MM.1S (cell line): ENCODE results near the gene CDC45.

Experiments
- DNase-seq: peaks from one replicate; pipeline ENCODE4 v3.0.0-alpha.2; 2015
- H2AFZ ChIP-seq: fragments of 300-600 bp; sonication (generic); 2 replicates; pipeline ENCODE4 v1.6.0; 2016; ENCODE audit warnings: antibody characterized with exemption, low read length
- H3F3A ChIP-seq: fragments of 300-600 bp; sonication (generic); 2 replicates; pipeline ENCODE4 v1.6.1; 2016; ENCODE audit warnings: mild to moderate bottlenecking, antibody characterized with exemption, low read length, moderate library complexity, mixed read lengths; ENCODE audit not compliant: insufficient read depth
- H3K27ac ChIP-seq: fragments of 300-600 bp; sonication (generic); 2 replicates; pipeline ENCODE4 v1.5.1; 2016; ENCODE audit warnings: mild to moderate bottlenecking, low read length
- H3K27me3 ChIP-seq: fragments of 300-600 bp; sonication (generic); replicated peaks from 2 replicates; pipeline ENCODE4 v1.6.0; 2016; ENCODE audit warnings: low read length; ENCODE audit not compliant: insufficient read depth
- H3K36me3 ChIP-seq: fragments of 300-600 bp; sonication (generic); replicated peaks from 2 replicates; pipeline ENCODE4 v1.6.1; 2016; ENCODE audit warnings: mild to moderate bottlenecking, low read length, mixed read lengths; ENCODE audit not compliant: insufficient read depth
- H3K4me1 ChIP-seq: fragments of 300-600 bp; sonication (generic); 2 replicates; pipeline ENCODE4 v1.6.1; 2016; ENCODE audit warnings: low read length, mixed read lengths
- H3K4me2 ChIP-seq: fragments of 300-600 bp; sonication (generic); 2 replicates; pipeline ENCODE4 v1.6.0; 2016; ENCODE audit warnings: low read depth, low read length
- H3K4me3 ChIP-seq: fragments of 300-600 bp; sonication (generic); 2 replicates; pipeline ENCODE4 v1.5.1; 2016; ENCODE audit warnings: low read length, mixed read lengths
- H3K79me2 ChIP-seq: fragments of 300-600 bp; sonication (generic); 2 replicates; pipeline ENCODE4 v1.6.1; 2016; ENCODE audit warnings: mixed run types, low read length, mixed read lengths
- H3K9ac ChIP-seq: fragments of 300-600 bp; sonication (generic); 2 replicates; pipeline ENCODE4 v1.6.1; 2016; ENCODE audit warnings: low read length, mixed read lengths
- H3K9me2 ChIP-seq: fragments of 300-600 bp; sonication (generic); replicated peaks from 2 replicates; pipeline ENCODE4 v1.6.1; 2016; ENCODE audit warnings: mild to moderate bottlenecking, low read length, mixed read lengths; ENCODE audit not compliant: insufficient read depth
- H3K9me3 ChIP-seq: fragments of 300-600 bp; sonication (generic); replicated peaks from 2 replicates; pipeline ENCODE4 v1.6.1; 2016; ENCODE audit warnings: mild to moderate bottlenecking, low read length, mixed read lengths; ENCODE audit not compliant: insufficient read depth
- H4K20me1 ChIP-seq: fragments of 300-600 bp; sonication (generic); 2 replicates; pipeline ENCODE4 v1.6.1; 2016; ENCODE audit warnings: mild to moderate bottlenecking, low read length, moderate library complexity, mixed read lengths; ENCODE audit not compliant: insufficient read depth
- EZH2 ChIP-seq: fragments of 300-600 bp; sonication (generic); optimal IDR thresholded peaks from 2 replicates; pipeline ENCODE3; 2017; ENCODE audit warnings: low read depth, mild to moderate bottlenecking, antibody characterized with exemption, low read length, mixed read lengths
- EZH2phosphoT487 ChIP-seq: fragments of 300-600 bp; sonication (generic); IDR thresholded peaks from 2 replicates; pipeline ENCODE4 v1.6.1; 2018; ENCODE audit warnings: antibody characterized with exemption, low read length
- TF ChIP-seq, protein P1 (sequence below): fragments of 300-600 bp; sonication (generic); IDR thresholded peaks from 2 replicates; pipeline ENCODE4 v1.5.1; 2016; ENCODE audit warnings: antibody characterized with exemption, low read length, mixed read lengths

The CDC45 gene

DNA sequence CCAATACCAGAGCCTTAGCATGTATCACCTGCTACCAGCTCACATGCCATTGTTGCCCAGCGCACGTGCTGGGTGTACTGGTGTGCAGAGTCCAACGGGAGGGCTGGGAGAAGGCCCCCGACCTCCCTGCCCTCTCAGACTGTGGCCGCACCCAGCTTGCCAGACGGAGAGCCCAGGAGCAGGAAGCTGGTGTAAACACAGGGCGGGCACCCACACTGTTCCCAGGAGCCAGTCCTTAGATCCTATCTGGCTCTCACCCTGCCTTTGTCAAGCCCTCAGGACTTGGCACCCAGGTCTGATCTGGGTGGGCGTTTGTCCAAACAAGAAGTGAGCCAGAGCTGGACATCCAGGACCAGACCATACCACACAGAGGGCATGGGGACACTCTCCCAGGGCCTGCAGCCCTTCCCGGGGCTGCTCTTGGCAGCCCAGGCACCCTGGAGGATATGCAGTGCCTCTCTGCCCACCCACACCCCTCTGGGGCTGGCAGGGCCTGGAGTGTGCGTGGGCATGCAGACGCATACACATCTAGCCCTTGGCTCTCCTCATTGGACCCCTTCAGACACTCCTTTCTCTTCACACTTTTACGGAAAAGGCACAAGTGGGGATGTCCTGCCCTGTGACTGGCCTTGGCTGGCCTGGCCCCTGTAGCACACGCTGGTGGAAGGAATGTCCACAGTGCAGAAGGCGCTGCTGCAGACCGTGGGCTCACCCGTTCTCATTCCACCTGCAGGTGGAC, 64.4 kb downstream of the CDC45 start:
- H3K9me3 ChIP-seq = no peaks in the 10 kb centered on the region
- H3K27me3 ChIP-seq = 0 out of 2 replicates have a peak, but pooled peaks cover 8% of the 10 kb centered on the region
- no peak overlapping the region for H3K4me3 ChIP-seq
- H3K4me2 ChIP-seq = no peak overlapping the region
- TF ChIP-seq EZH2 (no peak), EZH2phosphoT487 (no peak)
- TF ChIP-seq, protein P1, sequence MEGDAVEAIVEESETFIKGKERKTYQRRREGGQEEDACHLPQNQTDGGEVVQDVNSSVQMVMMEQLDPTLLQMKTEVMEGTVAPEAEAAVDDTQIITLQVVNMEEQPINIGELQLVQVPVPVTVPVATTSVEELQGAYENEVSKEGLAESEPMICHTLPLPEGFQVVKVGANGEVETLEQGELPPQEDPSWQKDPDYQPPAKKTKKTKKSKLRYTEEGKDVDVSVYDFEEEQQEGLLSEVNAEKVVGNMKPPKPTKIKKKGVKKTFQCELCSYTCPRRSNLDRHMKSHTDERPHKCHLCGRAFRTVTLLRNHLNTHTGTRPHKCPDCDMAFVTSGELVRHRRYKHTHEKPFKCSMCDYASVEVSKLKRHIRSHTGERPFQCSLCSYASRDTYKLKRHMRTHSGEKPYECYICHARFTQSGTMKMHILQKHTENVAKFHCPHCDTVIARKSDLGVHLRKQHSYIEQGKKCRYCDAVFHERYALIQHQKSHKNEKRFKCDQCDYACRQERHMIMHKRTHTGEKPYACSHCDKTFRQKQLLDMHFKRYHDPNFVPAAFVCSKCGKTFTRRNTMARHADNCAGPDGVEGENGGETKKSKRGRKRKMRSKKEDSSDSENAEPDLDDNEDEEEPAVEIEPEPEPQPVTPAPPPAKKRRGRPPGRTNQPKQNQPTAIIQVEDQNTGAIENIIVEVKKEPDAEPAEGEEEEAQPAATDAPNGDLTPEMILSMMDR = no peak
- H3K36me3 ChIP-seq = no peaks in the 10 kb centered on the region
- H3K9ac ChIP-seq = no peak overlapping the region
- no peak overlapping the region for H2AFZ ChIP-seq
- no peaks in the 10 kb centered on the region for H3F3A ChIP-seq
- H4K20me1 ChIP-seq = no peaks in the 10 kb centered on the region
- no peak overlapping the region for H3K27ac ChIP-seq
- no peak for DNase-seq
- no peaks in the 10 kb centered on the region for H3K4me1 ChIP-seq
- H3K79me2 ChIP-seq = no peaks in the 10 kb centered on the region
- H3K9me2 ChIP-seq = no peaks in the 10 kb centered on the region

DNA sequence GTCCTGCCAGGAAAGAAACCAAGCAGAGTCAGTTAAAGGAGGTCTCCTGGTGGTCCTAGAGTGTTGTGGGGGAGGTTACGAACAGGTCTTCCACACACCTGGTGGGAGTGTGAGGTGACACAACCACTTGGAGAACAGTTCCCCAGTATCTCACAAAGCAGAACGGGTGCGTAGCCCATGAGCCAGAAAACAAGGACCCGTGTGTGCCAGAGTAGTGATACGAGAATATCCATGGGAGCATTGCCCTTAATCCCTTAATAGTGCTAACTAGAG, 66.2 kb downstream of the CDC45 start:
- no peak for DNase-seq
- no peak overlapping the region for H3K4me2 ChIP-seq
- H3K4me3 ChIP-seq = no peak overlapping the region
- TF ChIP-seq EZH2 (no peak), EZH2phosphoT487 (no peak)
- TF ChIP-seq, protein P1 = no peak
- H3K79me2 ChIP-seq = no peaks in the 10 kb centered on the region
- no peak overlapping the region for H3K9ac ChIP-seq
- H2AFZ ChIP-seq = no peak overlapping the region
- H4K20me1 ChIP-seq = no peaks in the 10 kb centered on the region
- H3F3A ChIP-seq = no peaks in the 10 kb centered on the region
- no peak overlapping the region for H3K27ac ChIP-seq
- 0 out of 2 replicates have a peak, but pooled peaks cover 8% of the 10 kb centered on the region for H3K27me3 ChIP-seq
- H3K9me2 ChIP-seq = no peaks in the 10 kb centered on the region
- H3K9me3 ChIP-seq = no peaks in the 10 kb centered on the region
- no peaks in the 10 kb centered on the region for H3K36me3 ChIP-seq
- no peaks in the 10 kb centered on the region for H3K4me1 ChIP-seq

DNA sequence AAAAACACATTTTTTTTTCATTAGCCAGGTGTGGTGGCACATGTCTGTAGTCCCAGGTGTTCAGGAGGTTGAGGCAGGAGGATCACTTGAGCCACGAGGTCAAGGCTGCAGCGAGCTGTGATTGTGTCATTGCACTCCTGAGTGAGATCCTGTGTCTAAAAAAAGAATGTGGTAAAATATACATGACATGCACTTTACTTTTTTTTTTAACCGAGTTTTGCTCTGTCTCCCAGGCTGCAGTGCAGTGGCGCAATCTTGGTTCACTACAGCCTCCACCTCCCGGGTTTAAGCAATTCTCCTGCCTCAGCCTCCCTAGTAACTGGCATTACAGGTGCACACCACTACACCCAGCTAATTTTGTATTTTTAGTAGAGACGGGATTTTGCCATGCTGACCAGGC, 67.0 kb downstream of the CDC45 start:
- Histone ChIP-seq H3K36me3 (no peaks in the 10 kb centered on the region), H3K9me2 (no peaks in the 10 kb centered on the region), H2AFZ (no peak overlapping the region), H3K4me2 (no peak overlapping the region), H3K4me3 (no peak overlapping the region), H3K9ac (no peak overlapping the region), H3K27ac (no peak overlapping the region), H3K9me3 (no peaks in the 10 kb centered on the region), H3K79me2 (no peaks in the 10 kb centered on the region), H3F3A (no peaks in the 10 kb centered on the region), H4K20me1 (no peaks in the 10 kb centered on the region), H3K27me3 (0 out of 2 replicates have a peak, but pooled peaks cover 8% of the 10 kb centered on the region), H3K4me1 (no peaks in the 10 kb centered on the region)
- TF ChIP-seq, protein P1 = no peak
- TF ChIP-seq EZH2phosphoT487 = no peak
- no peak for TF ChIP-seq EZH2
- no peak for DNase-seq
